Bladder microvascular endothelial cell (primary cell): ENCODE results near the gene ERVK3-1. TPM values are rescaled to one million over a fixed set of nuclear protein-coding genes. Genes with fewer than 3 reads are reported as not detected.

Experiments used
- total RNA-seq: library from RNA; depleted of rRNA; stranded (reverse); fragments of >200 nt; gene quantifications from 2 replicates; pipeline ENCODE4 v1.2.3, GENCODE V29; 2014

ERVK3-1 gene
- total RNA-seq, result 17.0 and 32.5 TPM in 2 replicates

DNA sequence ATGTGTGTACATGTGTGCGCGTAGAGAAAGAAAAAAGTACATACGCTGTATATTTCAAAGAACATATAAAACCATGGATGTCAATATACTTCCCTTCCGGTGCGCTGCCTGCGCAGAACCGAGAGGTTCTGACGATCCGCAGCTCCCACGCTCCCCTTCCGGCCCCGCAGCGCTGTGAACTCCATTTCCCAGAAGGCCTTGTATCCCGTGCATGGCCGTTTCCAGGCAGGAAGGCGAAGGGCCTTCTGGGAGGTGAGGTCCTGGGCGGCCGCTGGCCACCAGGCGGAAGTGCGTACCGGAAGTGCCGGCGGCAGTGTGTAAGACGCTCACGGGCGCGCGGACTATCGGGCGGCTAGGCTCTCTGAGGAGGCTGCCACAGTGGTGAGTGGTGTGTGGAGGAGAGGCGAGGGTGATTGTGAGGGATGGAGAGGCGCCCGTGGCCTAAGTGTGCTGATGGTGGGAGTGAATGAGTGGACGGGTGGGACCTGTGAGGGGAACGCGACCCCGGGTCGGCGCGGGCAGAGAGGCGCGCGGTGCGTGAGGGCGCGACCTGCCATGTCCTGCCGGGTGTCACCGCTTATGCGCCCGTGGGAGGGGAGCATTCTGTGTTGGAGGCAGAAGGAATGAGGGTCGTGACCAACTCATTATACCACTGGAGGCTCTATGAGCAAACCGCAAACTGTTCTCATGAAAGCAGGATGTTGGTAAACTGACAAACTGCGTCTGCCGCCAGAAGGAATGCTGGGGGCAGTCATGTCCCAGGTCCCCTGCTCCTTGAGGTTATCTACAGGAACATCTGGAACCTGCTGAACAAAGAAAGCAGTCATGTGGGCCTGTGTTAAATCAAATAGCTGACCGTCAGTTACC is at the start of gene ERVK3-1:
Gene ERVK3-1, plus strand, starts transcription at position 313 of the 867 bp plus-strand sequence. CDS start 6,792 bp downstream, outside the sequence.

GRCh38 chr19:58278541-58279041 is 26.6 kb upstream of the ERVK3-1 start, which contains the start of gene ZNF8:
ZNF8 (plus strand) TSS chr19:58278955; CDS start chr19:58279082, 127 bp downstream.

GRCh38 chr19:58326914-58327726 is 21.9 kb downstream of the ERVK3-1 start, which contains the start of gene ZSCAN22:
ZSCAN22 (plus strand) TSS chr19:58326994; CDS start chr19:58334803, 7,809 bp downstream.

GRCh38 chr19:58352760-58353671 is 47.8 kb downstream of the ERVK3-1 start, which contains the start of gene A1BG:
A1BG (minus strand) TSS chr19:58353492; CDS start chr19:58353437, 55 bp downstream.

GRCh38 chr19:58362272-58362994 is 57.3 kb downstream of the ERVK3-1 start, which contains the start of gene ZNF497:
ZNF497 (minus strand) TSS chr19:58362751; CDS start chr19:58357635, 5,116 bp downstream.

Other genes starting within 250 kb of the ERVK3-1 start
- gene ZNF135, start 246.1 kb upstream of the ERVK3-1 start, total RNA-seq, result 0.97 and 2.6 TPM in 2 replicates
- 15.2 and 19.6 TPM in 2 replicates for gene ZSCAN18, start 207.1 kb upstream of the ERVK3-1 start, total RNA-seq
- gene ZNF329, start 154.6 kb upstream of the ERVK3-1 start, total RNA-seq, result 6.5 and 11.3 TPM in 2 replicates
- gene ZNF274, start 122.3 kb upstream of the ERVK3-1 start, total RNA-seq, result 14.7 and 21.0 TPM in 2 replicates
- gene ZNF544, start 76.5 kb upstream of the ERVK3-1 start, total RNA-seq, result 36.3 and 58.2 TPM in 2 replicates
- 2.6 and 5.2 TPM in 2 replicates for gene ZNF8, start 26.4 kb upstream of the ERVK3-1 start, total RNA-seq
- 1.3 and 3.3 TPM in 2 replicates for gene ZSCAN22, start 21.6 kb downstream of the ERVK3-1 start, total RNA-seq
- gene A1BG, start 48.1 kb downstream of the ERVK3-1 start, total RNA-seq, result 2.5 and 2.9 TPM in 2 replicates
- gene ZNF497, start 57.4 kb downstream of the ERVK3-1 start, total RNA-seq, result 0.81 and 1.6 TPM in 2 replicates
- gene ZNF837, start 75.7 kb downstream of the ERVK3-1 start, total RNA-seq, result 1.2 and 1.9 TPM in 2 replicates
- 1,823 and 2,576 TPM in 2 replicates for gene RPS5, start 81.9 kb downstream of the ERVK3-1 start, total RNA-seq
- gene RNF225, start 90.3 kb downstream of the ERVK3-1 start, total RNA-seq, result not detected in 2 replicates
- 7.6 and 11.8 TPM in 2 replicates for gene ZNF584, start 103.3 kb downstream of the ERVK3-1 start, total RNA-seq
- gene ZNF132, start 134.8 kb downstream of the ERVK3-1 start, total RNA-seq, result 3.7 and 6.3 TPM in 2 replicates
- gene ZNF324B, start 146.2 kb downstream of the ERVK3-1 start, total RNA-seq, result 5.2 and 10.5 TPM in 2 replicates
- 7.6 and 11.2 TPM in 2 replicates for gene ZNF324, start 161.7 kb downstream of the ERVK3-1 start, total RNA-seq
- gene ZNF446, start 171.0 kb downstream of the ERVK3-1 start, total RNA-seq, result 3.5 and 3.9 TPM in 2 replicates
- gene SLC27A5, start 206.6 kb downstream of the ERVK3-1 start, total RNA-seq, result 5.9 and 11.2 TPM in 2 replicates
- 4.4 and 6.9 TPM in 2 replicates for gene ZBTB45, start 214.4 kb downstream of the ERVK3-1 start, total RNA-seq
- gene TRIM28, start 238.7 kb downstream of the ERVK3-1 start, total RNA-seq, result 287 and 532 TPM in 2 replicates
- 102 and 110 TPM in 2 replicates for gene CHMP2A, start 249.7 kb downstream of the ERVK3-1 start, total RNA-seq